Skeletal muscle cell (primary cell): ENCODE results near the gene RIPK3.

ENCODE experiments used
- DNase-seq: peaks from one replicate; pipeline ENCODE4 v3.0.0-alpha.2; 2010; ENCODE audit warnings: low read depth
- H3K4me3 ChIP-seq: 2 replicates; pipeline ENCODE4 v1.5.1; 2011; ENCODE audit warnings: low read depth, mild to moderate bottlenecking, control low read depth, low read length, moderate library complexity

RIPK3 gene

DNA sequence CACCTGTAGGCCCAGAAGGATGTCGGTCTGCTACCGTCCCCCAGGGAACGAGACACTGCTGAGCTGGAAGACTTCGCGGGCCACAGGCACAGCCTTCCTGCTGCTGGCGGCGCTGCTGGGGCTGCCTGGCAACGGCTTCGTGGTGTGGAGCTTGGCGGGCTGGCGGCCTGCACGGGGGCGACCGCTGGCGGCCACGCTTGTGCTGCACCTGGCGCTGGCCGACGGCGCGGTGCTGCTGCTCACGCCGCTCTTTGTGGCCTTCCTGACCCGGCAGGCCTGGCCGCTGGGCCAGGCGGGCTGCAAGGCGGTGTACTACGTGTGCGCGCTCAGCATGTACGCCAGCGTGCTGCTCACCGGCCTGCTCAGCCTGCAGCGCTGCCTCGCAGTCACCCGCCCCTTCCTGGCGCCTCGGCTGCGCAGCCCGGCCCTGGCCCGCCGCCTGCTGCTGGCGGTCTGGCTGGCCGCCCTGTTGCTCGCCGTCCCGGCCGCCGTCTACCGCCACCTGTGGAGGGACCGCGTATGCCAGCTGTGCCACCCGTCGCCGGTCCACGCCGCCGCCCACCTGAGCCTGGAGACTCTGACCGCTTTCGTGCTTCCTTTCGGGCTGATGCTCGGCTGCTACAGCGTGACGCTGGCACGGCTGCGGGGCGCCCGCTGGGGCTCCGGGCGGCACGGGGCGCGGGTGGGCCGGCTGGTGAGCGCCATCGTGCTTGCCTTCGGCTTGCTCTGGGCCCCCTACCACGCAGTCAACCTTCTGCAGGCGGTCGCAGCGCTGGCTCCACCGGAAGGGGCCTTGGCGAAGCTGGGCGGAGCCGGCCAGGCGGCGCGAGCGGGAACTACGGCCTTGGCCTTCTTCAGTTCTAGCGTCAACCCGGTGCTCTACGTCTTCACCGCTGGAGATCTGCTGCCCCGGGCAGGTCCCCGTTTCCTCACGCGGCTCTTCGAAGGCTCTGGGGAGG, 28.9 kb downstream of the RIPK3 start, which contains the start of gene LTB4R:
LTB4R (plus strand) TSS at position 857 of the 959 bp plus-strand sequence. CDS start 4,150 bp downstream, outside the sequence.
- peak within 1 kb of the TSS; percentile 29 for H3K4me3 ChIP-seq
- DNase-seq: no peak

DNA sequence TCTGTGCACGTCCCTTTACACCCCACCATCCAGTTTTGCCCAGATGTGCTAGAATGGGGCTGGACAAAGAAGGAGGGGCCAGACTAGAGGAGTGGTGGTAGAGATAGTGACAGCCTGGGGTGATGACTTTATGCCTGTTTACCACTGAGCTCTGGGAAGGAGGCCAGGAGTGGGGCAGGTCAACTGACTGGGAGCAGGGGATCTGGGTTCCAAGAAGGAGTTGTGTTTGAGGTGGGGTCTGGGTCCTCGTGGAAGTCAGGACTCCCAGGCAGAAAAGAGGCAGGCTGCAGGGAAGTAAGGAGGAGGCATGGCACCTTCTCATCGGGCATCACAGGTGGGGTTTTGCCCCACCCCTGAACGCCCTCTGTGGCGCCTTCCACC, 29.5 kb downstream of the RIPK3 start:
- peak overlapping the region; percentile 15 for H3K4me3 ChIP-seq
- no peak for DNase-seq

DNA sequence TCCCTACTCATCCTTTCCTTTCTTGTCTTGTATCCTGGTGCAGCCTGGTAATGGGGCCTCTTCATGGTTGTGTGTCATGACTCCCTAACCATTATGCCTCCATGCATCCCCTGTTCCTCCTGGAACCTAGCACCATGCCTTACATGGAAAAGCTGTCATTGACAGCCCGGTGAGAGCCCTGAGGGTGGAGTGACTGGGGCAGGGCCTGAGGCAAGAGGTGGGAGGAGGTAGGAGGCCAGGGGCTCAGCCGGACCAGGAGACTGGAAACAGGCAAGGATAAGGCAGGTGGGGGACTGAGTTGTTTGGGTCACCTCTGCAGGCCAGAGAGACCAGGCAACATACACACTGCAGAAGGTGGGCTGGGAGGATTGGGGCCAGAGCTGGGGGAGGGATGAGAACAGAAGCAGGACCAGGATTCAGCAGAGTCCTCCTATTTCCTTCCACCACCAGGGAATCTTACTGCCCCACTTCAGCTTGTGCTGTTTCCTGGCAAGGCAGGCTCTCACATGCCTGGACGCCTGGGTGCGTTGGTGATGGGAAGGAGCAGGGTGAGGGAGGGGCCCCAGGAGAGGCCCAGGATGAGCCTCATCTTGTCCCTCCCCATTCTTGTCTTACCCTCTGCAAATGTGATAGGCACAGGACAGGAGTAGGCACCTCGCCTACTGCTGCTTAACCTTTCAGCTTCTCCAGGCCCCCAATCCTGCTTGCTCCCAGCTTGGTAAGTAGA, 30.1 kb downstream of the RIPK3 start, which contains the start of gene LTB4R2:
LTB4R2 (plus strand) TSS at position 603 of the 727 bp plus-strand sequence. CDS start 525 bp downstream, outside the sequence.
- H3K4me3 ChIP-seq: peak within 1 kb of the TSS; percentile 29
- no peak for DNase-seq

DNA sequence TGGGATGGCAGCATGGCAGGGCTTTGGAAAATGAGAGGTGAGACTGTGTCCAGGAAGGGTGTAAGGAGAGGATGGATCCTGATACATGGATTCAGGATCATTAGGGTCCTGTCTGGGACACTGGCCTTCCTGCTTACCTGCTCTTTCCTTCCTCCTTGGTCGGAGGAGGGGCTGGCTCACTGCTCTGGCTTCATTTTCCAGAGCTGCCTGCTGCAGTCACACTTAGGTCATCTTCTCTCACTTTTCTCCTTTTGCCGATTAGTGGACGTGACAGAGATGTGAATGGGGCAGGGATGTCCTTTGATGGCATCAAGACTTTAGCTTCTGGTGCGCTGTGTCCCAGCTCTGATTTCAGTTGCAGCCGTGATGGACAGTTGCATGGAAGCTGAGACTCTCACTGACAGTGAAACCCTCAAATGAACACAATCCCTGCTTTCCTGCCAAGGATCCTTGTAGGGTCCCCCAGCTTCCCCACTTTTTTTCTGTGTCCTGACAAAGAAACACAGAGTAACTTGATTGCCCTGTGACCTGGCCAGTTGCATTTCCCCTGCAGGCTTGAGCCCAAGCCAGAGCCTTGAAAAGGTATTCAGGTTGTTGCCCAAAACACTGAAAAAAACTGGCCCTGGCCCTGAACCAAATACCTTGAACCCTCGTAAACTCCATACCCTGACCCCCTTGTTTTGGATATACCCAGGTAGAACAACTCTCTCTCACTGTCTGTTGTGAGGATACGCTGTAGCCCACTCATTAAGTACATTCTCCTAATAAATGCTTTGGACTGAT, 31.3 kb downstream of the RIPK3 start:
- no peak for DNase-seq
- no peak overlapping the region for H3K4me3 ChIP-seq

DNA sequence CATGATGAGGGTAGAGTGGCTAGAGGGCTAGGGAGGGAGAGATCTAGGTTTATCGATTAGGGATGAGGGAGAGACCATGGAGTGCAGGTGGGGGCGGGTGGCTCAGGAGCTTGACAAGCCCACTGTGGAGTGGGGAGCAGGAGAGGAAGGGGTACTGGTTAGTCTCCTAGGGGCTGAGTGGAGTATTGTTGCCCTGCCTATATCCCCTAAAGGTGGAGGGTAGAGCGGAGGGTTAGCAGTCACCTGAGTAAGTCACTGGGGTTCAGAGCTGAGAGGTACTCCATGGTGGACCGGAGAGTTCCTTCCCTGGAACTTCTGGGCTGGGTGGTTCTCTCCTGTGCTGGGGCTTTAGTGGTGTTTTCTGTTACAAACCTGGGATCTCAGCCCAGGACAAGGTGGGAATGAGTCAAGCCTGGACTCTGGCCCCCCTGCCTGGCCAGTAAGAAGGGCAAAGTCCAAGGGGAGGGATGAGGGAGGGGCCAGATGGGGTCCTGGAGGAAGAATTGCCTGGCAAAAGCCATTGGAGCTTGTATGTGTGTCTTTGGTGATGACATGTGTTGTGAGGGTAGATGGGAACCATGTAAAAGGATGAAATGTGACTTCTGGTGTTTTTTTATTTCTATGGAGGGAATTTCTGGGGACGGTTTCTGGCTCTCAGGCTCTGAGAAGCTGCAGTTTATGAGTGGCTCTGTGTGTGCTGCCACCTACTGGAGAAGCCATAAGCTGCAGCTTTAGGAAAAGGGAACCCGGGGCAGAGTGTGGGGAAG, 32.0 kb downstream of the RIPK3 start, which contains the start of gene CIDEB:
CIDEB (minus strand) TSS at position 403 of the 767 bp plus-strand sequence; CDS start at position 284, 119 bp downstream.
- no peak for DNase-seq

DNA sequence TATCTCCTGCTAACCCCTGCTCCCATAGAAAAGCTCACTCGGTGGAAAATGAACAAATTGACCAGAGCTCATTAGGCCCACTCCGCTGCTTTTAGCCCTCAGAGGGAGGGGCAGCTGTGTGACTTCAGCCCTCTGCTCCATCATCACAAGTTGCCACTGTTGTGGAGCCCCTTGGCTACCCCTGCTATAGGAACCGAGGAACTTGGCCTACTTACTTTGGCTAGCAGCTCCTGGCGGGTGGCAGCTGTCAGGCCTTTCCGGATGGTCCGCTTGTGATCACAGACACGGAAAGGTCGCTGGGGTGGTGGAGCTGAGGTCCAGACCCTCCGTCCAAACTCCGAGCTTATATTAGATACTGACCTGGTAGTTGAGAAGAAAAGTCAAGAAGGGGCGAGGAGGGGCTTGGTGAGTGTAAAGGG, 32.6 kb downstream of the RIPK3 start:
- H3K4me3 ChIP-seq: no peak overlapping the region
- DNase-seq: no peak

More for the DNA sequence above, 32.0 kb downstream of the RIPK3 start, which contains the start of gene CIDEB:
- H3K4me3 ChIP-seq: no peak within 1 kb of the TSS

DNA sequence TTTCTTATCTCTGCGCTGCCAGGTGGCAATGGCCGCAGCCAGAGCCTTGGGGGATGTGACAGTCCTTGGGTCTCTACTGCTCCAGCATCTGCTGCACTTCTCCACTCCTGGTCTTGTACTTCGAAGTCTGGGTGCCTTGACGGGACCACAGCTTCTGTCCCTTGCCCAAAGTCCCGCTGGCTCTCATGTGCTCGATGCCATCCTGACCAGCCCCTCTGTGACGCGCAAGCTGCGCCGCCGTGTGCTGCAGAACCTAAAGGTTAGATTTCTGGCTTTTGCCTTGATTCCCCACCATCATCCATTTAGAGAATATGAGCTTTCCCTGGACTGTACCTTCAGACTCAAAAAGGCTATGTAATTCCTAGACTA, 35.8 kb downstream of the RIPK3 start:
- H3K4me3 ChIP-seq: no peak overlapping the region
- DNase-seq: no peak

DNA sequence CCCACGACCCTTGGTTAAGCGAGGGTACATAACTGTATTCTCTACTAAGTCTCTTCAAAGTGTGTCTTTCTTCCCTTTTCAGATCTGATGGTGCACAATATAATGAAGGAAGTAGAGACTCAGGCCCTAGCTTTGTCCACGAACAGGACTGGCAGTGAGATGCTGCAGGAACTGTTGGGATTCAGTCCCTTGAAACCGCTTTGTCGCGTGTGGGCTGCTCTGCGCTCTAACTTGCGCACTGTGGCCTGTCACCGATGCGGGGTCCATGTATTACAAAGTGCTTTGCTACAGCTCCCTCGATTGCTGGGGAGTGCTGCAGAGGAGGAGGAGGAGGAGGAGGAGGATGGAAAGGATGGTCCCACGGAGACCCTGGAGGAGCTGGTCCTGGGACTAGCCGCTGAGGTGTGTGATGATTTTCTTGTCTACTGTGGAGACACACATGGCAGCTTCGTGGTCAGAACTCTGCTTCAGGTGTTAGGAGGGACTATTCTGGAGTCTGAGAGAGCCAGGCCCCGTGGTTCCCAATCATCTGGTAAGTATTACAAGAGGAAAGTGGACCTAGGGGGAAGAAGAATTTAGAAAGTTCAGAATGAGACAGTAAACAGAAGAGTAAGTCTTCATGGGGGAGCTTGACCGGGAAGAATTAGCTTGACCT, 39.3 kb downstream of the RIPK3 start:
- DNase-seq: no peak
- H3K4me3 ChIP-seq: peak overlapping the region; percentile 90

DNA sequence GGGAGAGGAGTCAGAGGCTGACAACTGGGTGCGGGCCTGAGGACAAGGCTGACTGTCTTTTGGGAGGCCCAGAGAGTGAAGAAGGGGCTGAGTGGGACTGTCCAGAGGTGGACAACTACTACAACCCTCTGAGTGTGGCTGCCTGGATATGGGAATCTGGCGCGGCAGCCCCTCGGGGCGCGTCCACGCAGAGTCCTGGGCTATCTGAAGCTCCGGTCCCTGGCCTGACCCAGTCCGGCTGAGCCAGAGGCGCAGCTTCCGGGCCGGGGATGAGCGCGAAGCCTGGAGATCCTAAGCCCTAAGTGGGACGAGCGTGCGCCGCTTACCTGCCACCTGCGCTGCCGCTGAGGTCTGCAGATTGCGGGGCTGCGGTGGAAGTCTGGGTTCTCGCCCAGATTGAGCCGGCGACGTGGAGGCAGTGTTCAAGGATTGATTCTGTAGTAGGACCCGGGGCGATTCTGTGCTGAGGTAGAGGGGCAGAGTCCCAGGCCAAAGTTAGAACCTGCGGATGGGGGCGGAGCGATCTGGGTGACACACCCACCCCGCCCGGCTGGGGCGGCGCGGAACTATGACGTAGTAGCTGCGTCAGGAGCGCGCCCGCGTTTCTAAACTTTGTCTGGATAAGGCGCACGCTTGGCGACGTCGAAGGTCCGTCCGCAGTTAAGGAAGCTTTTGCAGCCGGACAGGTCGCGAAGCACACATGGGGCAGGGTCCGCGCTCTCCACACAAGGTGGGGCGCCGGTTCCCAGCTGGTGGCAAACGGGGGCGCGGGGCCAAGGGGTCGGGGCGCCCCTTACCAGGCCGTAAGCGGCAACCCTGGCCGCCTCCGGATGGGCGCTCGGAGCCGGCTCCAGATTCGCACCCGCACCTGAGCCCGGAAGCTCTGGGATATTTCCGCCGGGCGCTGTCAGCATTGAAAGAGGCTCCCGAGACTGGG, 40.3 kb downstream of the RIPK3 start, which contains the start of the genes DHRS1 and NOP9:
DHRS1 (minus strand) TSS at position 526 of the 937 bp plus-strand sequence. CDS start 674 bp downstream, outside the sequence.
NOP9 (plus strand) TSS at position 596 of the 937 bp plus-strand sequence; CDS start at position 701, 105 bp downstream.
- peak; percentile 41 for DNase-seq

DNA sequence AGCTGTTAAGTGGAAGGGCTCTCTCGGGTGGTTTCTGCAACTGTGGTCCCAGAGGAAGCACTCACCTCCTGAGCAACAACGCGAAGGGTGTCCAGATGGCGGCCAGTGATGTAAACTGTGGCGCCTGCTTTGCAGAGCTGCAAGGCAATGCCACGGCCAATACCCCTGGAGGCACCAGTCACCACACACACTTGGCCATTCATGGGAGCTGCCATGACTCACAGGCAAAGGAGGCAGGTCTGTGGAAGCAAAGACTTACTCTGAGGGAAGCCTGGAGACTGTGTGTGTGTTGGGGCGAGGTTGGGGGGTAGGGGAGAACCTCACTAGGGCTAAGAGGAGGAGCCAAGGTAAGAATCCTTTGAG, 40.9 kb downstream of the RIPK3 start:
- peak overlapping the region; percentile 90 for H3K4me3 ChIP-seq
- DNase-seq: no peak

More for the DNA sequence above, 40.3 kb downstream of the RIPK3 start, which contains the start of the genes DHRS1 and NOP9:
- H3K4me3 ChIP-seq: peak within 1 kb of the TSS; percentile 90

DNA sequence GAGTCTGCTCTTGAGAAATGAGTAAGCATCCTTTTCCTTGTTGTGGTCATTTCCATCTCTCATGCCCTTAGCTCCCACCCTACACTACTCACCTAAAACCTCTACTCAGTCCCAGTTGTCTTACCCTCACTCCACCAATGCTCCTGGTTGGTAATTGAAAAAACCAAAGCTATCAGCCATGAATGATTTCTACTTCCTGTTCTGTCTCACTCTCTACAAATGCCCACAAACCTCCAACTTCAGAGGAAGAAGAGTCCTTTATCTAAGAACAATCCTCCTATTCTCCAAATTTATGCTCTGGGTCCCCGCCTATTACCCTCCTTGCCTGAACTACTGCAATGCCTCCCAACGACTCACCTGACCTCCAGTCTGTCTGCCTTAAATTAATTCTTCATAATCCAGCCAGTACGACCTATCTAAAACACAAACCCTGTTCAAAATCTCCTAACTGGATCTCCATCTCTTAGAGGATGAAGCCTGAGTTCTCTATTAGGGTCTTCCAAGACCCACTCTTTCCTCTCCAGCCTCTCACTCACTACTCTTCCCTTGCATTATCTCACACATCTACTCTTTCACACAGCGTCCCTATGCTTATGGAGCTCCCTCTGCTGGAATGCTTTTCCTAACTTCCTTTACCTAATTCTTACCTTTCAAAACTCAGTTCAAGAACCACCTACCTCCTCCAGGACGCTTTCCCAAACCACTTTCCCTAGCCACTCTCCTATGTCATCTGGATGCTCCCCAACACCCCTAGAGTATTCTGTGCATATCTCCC, 42.4 kb downstream of the RIPK3 start:
- no peak overlapping the region for H3K4me3 ChIP-seq
- DNase-seq: no peak

DNA sequence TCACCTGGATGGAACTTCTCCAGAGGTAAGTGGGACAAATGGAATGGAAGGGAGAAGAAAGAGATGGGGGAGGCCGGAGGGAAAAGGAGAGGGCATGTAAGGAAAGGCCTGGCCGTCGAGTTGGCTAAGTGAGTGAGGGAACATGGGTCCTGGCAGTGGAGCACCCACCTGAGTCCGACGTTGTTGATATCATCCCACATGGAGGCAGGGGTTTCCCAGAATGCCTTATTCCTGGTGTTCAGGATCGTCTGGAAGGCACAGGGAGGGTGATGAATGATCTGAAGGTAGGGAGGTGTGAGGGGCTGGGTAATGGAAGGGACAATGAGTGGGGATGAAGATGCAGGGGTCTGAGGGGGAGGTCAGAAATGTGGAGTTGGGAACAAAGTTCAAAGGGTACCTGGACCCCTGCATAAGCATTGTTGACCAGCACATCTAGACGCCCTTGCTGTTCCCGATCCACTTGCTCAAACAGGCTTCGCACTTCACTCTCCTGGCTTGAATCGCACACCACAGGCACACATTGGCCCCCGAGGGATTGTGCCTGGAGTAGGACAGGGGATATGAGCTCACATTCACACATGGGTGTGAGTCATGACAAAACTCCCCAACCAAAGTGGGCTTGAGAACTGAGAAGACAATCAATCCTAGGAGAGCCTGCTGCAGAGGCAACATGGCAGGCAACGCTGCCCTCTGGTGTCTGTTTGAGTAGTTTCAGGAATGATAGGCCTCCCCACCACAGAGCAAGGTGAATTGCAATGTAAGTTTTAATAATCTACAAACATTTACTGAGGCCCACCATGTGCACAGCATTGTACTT, 43.2 kb downstream of the RIPK3 start:
- no peak overlapping the region for H3K4me3 ChIP-seq
- peak; percentile 86 for DNase-seq

DNA sequence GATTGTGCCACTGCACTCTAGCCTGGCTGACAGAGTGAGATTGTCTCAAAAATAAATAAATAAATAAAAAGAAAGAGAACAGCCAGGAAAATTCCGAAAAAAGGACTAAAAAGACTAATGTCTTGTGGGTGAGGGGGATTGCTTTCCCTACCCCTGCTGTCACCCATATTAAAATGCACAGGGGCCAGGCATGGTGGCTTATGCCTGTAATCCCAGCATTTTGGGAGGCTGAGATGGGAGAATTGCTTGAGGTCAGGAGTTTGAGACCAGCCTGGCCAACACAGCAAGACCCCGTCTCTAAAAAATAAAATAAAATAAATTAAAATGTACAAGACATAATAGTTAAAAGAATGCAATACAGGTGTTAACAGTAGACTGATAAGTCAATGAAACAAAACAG, 46.3 kb downstream of the RIPK3 start:
- H3K4me3 ChIP-seq: no peak overlapping the region
- no peak for DNase-seq

DNA sequence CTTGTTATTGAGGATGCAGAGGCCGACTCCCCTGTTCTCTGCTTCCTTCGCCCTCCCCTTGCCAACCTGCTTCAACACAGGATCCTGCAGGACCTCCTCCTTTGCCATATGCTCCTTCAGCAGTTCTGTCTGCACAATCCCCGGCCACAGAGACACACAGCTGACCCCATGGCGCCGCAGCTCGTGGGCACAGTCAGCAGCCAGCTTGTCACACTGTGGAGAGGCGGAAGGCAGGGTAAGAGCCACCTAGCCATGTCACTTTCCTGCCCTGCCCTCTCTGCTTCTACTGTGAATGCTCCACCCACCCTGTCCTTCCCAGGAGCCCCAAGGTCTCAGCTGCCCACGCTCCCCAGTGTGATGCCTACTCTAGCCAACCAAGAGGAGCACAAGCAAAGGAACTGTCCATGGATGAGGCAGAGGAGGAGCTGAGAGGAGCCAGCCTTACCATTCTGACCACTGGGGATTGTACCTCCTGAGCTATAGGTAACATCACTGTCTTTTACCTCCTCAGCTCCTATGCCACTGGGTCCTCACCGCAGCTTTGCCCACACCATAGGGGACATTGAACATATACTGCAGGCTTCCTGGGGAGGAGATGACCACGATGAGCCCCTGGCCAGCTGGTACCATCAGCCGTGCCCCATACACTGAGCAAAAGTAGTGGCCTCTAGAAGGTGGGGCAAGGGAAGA, 47.5 kb downstream of the RIPK3 start:
- DNase-seq: no peak
- H3K4me3 ChIP-seq: no peak overlapping the region
